Stimulated activated CD4-positive, alpha-beta T cell treated with anti-CD3 and anti-CD28 coated beads, Interleukin-15, amount 100 ng/mL, for 48 hours (primary cell): Measurements from ENCODE around the gene MBD3L2B.
A peak's percentile ranks its signal among the peaks of the same experiment; 100 is the strongest.
"Not testable (repeated sequence)": the region's sequence is repeated elsewhere in the genome, so short reads cannot be mapped to it uniquely, and the experiment has no call there.

ENCODE experiments used
- DNase-seq, 2 donors: peaks; one replicate each; pipeline ENCODE4 v3.0.0-alpha.2; 2020; ENCODE audit warnings: low read depth in 2 of 2

Gene MBD3L2B

DNA sequence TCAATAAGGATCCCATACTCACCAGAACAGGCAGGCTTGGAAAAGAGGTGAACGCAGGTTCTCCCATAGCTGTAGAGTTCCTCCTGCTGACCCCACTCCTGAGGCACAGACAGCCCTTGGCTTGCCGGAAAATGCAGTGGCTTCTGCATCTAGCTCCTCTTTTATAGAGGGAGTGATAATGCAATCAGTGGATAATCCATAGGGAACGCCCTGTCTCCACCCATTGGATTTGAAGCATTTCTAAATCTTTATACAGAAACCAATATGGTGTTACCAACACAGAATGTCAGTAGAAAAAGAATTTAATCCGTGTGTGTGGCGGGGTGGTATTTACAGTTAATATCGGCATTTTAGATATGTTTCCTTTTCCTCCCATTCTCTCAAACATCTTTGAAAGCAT lies at the start of gene MBD3L2B:
Gene MBD3L2B, minus strand, starts transcription at position 101 of the 400 bp plus-strand sequence. Its CDS starts 34 bp downstream, at position 67.
- DNase-seq = not testable (repeated sequence)

- DNase-seq = no peak
These were observed 48.6 kb upstream of the MBD3L2B start for GRCh38 chr19:7069904-7070226.

DNA sequence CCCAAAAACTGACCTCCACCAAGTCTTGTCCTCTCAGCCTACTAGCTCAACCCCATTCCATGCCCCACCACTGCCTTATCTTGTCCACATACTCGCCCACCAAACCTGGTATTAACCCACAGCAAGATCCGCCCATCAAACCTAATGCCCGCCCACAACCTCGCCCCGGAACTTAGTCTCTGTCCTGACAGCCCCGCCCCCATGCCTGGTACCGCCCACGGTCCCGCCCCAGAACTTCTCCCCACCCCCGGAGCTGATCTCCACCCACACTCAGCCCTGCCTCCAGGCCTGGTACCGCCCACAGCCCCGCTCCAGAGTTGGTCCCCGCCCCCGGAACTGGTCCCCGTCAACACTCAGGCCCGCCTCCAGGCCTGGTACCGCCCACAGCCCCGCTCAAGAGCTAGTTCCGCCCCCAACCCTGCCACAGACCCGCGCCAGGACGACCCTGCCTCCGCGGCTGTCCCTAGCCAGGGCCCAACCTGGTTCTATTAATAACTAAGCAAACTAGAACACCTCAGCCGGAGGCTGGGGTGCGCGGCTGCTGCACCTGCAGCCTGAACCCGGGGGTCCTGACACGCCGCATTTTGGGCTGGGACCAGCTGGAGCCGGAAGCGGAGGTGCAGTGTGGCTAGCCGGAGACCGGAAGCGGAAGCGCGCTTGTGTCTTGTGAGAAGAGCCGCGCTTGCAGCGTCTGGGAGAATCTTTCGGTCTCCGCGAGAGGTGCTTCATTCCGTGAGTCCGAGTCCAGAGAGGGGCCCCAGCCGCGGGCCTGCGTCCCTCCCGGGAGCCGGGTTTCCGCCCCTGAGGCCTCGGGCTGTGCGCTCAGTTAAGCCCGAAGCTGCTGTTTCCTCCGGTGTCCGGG lies 48.0 kb upstream of the MBD3L2B start, which contains the start of gene ZNF557:
Gene ZNF557, plus strand, starts transcription at position 662 of the 862 bp plus-strand sequence. CDS start 5,372 bp downstream, outside the sequence.
- peak; percentile 96 to 98 for DNase-seq

GRCh38 chr19:7068599-7068998 lies 47.4 kb upstream of the MBD3L2B start:
- no peak for DNase-seq

DNA sequence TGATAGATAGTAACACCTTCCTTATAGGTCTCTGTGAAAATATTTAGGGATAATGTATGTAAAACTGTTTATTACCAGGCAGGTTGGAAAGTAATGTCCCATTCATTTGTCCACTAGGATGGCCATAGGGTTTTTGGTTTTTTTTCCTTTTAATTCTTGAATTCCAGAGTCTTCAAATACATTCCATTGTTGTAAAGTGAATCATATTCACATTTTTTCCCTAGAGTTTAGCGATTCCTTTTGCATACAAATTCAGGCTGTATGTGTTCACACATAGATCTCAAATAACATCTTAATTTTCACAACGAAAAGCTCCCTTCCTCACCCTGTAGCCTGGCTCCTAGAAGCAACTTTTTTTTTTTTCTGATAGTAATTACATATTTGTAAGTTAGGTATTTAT lies 46.5 kb upstream of the MBD3L2B start:
- no peak for DNase-seq

DNA sequence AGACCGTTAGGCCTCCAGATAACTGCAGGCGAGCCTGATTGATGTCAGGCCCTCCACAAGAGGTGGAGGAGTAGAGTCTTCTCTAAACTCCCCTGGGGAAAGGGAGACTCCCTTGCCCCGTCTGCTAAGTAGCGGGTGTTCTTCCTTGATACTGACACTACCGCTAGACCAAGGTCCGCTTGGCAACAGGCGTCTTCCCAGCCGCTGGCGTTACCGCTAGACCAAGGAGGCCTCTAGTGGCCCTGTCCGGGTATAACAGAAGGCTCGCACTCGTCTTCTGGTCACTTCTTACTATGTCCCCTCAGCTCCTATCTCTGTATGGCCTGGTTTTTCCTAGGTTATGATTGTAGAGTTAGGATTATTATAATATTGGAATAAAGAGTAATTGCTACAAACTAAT lies 45.9 kb upstream of the MBD3L2B start:
- DNase-seq = not testable (repeated sequence)

- no peak for DNase-seq
These were observed 42.7 kb upstream of the MBD3L2B start for GRCh38 chr19:7063764-7064418.

DNA sequence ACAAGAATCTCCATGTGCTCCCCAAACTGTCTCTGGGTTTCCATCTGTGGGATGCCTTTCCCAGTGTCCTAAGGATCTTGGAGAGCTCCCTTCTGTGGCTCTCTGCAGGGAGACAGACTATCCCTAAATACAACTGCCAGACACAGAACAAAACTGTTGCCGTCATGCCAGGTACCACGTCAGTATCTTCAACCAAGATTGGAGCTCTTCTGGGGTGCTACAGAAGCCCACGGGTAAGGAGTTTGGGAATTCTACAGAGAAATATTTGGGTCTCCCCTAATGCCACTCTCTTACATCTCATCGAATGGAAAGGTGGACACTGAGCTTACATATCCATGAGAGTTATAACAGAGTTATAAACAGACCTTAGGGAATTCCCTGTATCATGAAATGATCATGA lies 42.1 kb upstream of the MBD3L2B start:
- DNase-seq = no peak

GRCh38 chr19:7059977-7060376 lies 38.7 kb upstream of the MBD3L2B start:
- not testable (repeated sequence) for DNase-seq

DNA sequence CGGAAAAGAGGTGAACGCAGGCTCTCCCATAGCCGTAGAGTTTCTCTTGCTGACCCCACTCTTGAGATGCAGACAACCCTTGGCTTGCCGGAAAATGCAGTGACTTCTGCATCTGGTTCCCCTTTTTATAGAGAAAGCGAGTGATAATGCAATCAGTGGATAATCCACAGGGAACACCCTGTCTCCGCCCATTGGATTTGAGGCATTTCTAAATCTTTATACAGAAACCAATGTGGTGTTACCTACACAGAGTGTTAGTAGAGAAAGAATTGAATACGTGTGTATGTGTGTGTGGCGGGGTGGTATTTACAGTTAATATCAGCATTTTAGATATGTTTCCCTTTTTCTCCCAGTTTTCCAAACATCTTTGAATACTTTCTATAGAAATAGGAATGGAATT lies 37.3 kb upstream of the MBD3L2B start, which contains the start of gene MBD3L3:
Gene MBD3L3, minus strand, starts transcription at position 101 of the 400 bp plus-strand sequence. Its CDS starts 71 bp downstream, at position 30.
- not testable (repeated sequence) for DNase-seq

GRCh38 chr19:7056371-7056770 lies 35.1 kb upstream of the MBD3L2B start:
- DNase-seq = not testable (repeated sequence)

DNA sequence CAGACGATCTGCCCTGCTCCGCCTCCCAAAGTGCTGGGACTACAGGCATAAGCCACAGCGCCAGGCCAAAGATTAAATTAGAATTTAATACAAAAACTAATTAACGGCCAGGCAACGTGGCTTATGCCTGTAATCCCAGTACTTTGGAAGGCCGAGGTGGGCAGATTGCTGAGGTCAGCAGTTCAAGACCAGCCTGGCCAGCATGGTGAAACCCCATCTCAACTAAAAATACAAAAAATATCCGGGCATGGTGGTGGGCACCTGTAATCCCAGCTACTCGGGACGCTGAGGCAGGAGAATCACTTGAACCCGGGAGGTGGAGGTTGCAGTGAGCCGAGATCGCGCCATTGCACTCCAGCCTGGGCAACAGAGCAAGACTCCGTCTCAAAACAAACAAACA lies 34.4 kb upstream of the MBD3L2B start:
- DNase-seq = not testable (repeated sequence)

DNA sequence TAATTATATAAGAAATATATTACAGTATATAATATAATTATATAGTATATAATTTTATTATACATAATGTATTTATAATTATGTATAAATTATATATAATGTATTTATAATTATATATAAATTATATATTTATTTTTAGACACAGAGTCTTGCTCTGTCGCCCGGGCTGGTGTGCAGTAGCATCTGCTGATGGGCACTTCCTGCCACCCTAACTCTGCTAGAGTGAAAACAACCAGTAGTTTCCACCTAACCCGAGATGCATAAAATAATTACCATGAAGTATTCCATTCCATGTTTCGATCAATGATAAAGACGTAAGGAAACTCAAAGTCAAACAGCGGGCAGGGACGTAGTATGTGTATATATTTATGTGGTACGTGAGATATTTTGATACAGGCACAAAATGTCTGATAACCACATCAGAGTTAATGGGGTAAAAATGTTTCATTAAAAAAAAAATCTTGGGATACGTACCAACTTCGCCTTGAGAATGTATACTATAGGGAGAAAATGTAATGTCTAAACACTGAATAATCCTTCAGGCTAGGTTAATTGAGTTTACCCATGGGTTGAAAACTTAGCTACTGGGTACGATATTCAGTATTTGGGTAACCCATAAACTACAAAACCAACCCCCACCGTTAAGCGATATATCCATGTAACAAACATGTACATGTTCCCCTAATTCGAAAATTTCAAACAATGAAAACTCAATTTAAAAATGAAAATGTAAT lies 33.6 kb upstream of the MBD3L2B start:
- DNase-seq = not testable (repeated sequence)

GRCh38 chr19:7052896-7053295 lies 31.7 kb upstream of the MBD3L2B start:
- not testable (repeated sequence) for DNase-seq

DNA sequence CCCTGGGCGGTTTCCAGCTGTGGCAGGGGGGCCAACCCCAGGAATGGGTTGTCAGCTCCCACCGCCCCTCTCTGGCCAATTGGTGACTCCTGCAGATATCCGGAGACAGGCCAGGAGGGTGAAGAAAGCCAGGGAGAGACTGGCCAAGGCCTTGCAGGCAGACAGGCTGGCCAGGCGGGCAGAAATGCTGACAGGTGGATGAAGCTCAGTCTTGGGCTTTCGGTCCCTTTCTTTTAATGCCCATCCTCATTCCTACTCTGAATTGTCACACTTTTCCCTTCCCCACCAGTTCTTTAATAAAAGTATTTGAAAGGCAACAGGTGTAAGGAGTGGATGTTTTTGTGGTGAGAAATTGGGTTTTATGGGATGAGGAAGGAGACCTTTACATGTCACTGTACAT lies 30.2 kb upstream of the MBD3L2B start:
- not testable (repeated sequence) for DNase-seq

- not testable (repeated sequence) for DNase-seq
These were observed 27.8 kb upstream of the MBD3L2B start, which contains the start of gene MBD3L2 for GRCh38 chr19:7049021-7049420. MBD3L2 (plus strand) TSS chr19:7049321; CDS start chr19:7049374, 53 bp downstream.

GRCh38 chr19:7041563-7041962 lies 20.3 kb upstream of the MBD3L2B start:
- not testable (repeated sequence) for DNase-seq

- not testable (repeated sequence) for DNase-seq
These were observed 18.8 kb upstream of the MBD3L2B start, which contains the start of gene MBD3L4 for GRCh38 chr19:7040079-7040478. MBD3L4 (minus strand) TSS chr19:7040179; CDS start chr19:7040144, 35 bp downstream.

DNA sequence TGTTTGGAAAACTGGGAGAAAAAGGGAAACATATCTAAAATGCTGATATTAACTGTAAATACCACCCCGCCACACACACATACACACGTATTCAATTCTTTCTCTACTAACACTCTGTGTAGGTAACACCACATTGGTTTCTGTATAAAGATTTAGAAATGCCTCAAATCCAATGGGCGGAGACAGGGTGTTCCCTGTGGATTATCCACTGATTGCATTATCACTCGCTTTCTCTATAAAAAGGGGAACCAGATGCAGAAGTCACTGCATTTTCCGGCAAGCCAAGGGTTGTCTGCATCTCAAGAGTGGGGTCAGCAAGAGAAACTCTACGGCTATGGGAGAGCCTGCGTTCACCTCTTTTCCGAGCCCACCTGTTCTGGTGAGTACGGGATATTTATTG lies 9.0 kb upstream of the MBD3L2B start, which contains the start of gene MBD3L5:
Gene MBD3L5, plus strand, starts transcription at position 301 of the 400 bp plus-strand sequence. Its CDS starts 34 bp downstream, at position 335.
- DNase-seq = not testable (repeated sequence)

- DNase-seq = not testable (repeated sequence)
These were observed 7.6 kb upstream of the MBD3L2B start for GRCh38 chr19:7028790-7029189.

DNA sequence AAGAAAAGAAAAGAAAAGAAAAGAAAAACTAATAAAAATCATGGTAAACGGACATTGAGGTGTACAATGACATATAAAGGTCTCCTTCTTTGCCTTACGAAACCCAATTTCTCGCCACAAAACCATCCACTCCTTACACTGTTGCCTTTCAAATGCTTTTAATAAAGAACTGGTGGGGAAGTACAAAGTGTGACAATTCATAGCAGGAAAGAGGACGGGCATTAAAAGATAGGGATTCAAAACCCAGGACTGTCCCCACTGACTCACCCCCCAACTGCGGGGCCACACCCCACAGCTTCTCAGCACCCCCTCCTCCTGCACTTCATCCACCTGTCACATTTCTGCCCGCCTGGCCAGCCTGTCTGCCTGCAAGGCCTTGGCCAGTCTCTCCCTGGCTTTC lies 2.4 kb downstream of the MBD3L2B start:
- no peak for DNase-seq

DNA sequence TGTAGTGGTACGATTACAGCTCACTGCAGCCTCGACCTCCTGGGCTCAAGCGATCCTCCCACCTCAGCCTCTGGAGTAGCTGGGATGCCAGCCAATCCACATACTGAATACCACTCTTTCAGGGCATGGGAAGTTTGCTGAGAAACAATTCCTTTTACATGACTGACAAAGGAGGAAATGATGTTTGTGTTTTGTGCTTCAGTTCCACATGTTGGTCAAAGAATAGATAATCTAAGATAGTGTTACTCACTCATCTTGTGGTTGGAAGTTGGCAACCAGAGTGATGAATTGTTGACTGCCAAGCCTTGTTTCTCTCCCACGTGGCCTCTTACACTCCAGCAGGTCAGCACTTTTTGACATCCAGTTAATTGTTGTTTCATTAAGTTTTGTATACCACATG lies 7.6 kb downstream of the MBD3L2B start:
- no peak for DNase-seq
